Measurements from ENCODE around the gene DNASE1L1.

Gene DNASE1L1

DNA sequence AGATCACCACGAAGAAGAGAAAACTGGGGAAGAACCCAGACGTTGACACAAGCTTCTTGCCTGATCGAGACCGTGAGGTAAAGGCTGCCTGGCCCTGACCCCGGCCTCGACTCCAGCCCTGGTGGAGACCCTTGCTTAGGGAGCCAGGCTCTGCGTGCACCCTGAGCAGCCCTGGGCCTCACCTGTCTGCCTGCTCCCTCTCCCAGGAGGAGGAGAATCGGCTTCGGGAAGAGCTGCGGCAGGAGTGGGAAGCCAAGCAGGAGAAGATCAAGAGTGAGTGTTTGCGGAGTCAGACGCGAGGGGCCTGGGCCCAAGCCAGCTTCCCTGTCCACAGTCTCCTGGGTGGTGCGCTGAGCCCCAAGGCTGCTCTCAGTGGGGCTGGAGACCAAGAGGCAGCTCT, 39.4 kb upstream of the DNASE1L1 start:
- no peaks in the 10 kb centered on the region for H3K9me2 ChIP-seq (ENCODE audit: low read depth, low read length)
- H3K4me2 ChIP-seq (ENCODE audit: low read length): no peak overlapping the region
- TF ChIP-seq, protein P1, sequence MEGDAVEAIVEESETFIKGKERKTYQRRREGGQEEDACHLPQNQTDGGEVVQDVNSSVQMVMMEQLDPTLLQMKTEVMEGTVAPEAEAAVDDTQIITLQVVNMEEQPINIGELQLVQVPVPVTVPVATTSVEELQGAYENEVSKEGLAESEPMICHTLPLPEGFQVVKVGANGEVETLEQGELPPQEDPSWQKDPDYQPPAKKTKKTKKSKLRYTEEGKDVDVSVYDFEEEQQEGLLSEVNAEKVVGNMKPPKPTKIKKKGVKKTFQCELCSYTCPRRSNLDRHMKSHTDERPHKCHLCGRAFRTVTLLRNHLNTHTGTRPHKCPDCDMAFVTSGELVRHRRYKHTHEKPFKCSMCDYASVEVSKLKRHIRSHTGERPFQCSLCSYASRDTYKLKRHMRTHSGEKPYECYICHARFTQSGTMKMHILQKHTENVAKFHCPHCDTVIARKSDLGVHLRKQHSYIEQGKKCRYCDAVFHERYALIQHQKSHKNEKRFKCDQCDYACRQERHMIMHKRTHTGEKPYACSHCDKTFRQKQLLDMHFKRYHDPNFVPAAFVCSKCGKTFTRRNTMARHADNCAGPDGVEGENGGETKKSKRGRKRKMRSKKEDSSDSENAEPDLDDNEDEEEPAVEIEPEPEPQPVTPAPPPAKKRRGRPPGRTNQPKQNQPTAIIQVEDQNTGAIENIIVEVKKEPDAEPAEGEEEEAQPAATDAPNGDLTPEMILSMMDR (IDR thresholded peaks at IDR 0.05; ENCODE audit: low read length): no peak
- TF ChIP-seq EZH2 (IDR thresholded peaks at IDR 0.05; ENCODE audit: borderline replicate concordance, low read length): no peak
- H3F3A ChIP-seq (ENCODE audit: insufficient read depth, low read length): no peaks in the 10 kb centered on the region
- H3K27me3 ChIP-seq (ENCODE audit: insufficient read depth, low read length): no peaks in the 10 kb centered on the region
- no peak overlapping the region for H3K4me3 ChIP-seq (ENCODE audit: low read depth, low read length, poor library complexity, severe bottlenecking)
- no peaks in the 10 kb centered on the region for H4K20me1 ChIP-seq (ENCODE audit: insufficient read depth, low read length)
- no peak overlapping the region for H3K27ac ChIP-seq (ENCODE audit: low read depth, low read length, poor library complexity, severe bottlenecking)
- H3K36me3 ChIP-seq (ENCODE audit: insufficient read depth, low read length): peaks cover 5% of the 10 kb centered on the region
- no peak overlapping the region for H2AFZ ChIP-seq (ENCODE audit: low read length)
- peaks cover 16% of the 10 kb centered on the region for H3K4me1 ChIP-seq (ENCODE audit: insufficient read depth, low read length, severe bottlenecking)
- no peak overlapping the region for H3K9ac ChIP-seq (ENCODE audit: low read length)
- no peaks in the 10 kb centered on the region for H3K79me2 ChIP-seq (ENCODE audit: insufficient read depth, low read length)
- H3K9me3 ChIP-seq (ENCODE audit: low read length): no peaks in the 10 kb centered on the region

DNA sequence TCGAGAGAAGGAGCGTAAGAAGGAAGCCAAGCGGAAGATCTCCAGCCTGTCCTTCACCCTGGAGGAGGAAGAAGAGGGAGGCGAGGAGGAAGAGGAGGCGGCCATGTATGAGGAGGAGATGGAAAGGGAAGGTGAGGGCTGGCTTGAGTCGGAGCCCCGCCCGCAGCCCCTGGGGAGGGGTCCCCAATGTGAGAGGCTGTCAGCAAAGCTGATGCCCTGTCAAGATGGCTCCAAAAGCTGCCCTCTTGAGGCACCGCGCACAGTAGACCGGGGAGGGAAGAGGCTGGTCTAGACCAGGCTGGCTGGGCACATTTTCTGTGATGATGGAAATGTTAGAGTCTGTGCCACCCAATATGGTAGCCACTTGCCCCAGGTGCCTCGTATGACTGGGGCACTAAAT, 37.4 kb upstream of the DNASE1L1 start:
- H3K27me3 ChIP-seq (ENCODE audit: insufficient read depth, low read length): no peaks in the 10 kb centered on the region
- no peak overlapping the region for H3K4me2 ChIP-seq (ENCODE audit: low read length)
- H3F3A ChIP-seq (ENCODE audit: insufficient read depth, low read length): no peaks in the 10 kb centered on the region
- no peak overlapping the region for H2AFZ ChIP-seq (ENCODE audit: low read length)
- H3K79me2 ChIP-seq (ENCODE audit: insufficient read depth, low read length): no peaks in the 10 kb centered on the region
- peaks cover 20% of the 10 kb centered on the region for H3K4me1 ChIP-seq (ENCODE audit: insufficient read depth, low read length, severe bottlenecking)
- no peaks in the 10 kb centered on the region for H3K9me2 ChIP-seq (ENCODE audit: low read depth, low read length)
- no peaks in the 10 kb centered on the region for H3K9me3 ChIP-seq (ENCODE audit: low read length)
- TF ChIP-seq EZH2 (IDR thresholded peaks at IDR 0.05; ENCODE audit: borderline replicate concordance, low read length): no peak
- TF ChIP-seq, protein P1 (IDR thresholded peaks at IDR 0.05; ENCODE audit: low read length): no peak
- no peak overlapping the region for H3K4me3 ChIP-seq (ENCODE audit: low read depth, low read length, poor library complexity, severe bottlenecking)
- H3K27ac ChIP-seq (ENCODE audit: low read depth, low read length, poor library complexity, severe bottlenecking): no peak overlapping the region
- no peak overlapping the region for H3K9ac ChIP-seq (ENCODE audit: low read length)
- peaks cover 13% of the 10 kb centered on the region for H3K36me3 ChIP-seq (ENCODE audit: insufficient read depth, low read length)
- no peaks in the 10 kb centered on the region for H4K20me1 ChIP-seq (ENCODE audit: insufficient read depth, low read length)

DNA sequence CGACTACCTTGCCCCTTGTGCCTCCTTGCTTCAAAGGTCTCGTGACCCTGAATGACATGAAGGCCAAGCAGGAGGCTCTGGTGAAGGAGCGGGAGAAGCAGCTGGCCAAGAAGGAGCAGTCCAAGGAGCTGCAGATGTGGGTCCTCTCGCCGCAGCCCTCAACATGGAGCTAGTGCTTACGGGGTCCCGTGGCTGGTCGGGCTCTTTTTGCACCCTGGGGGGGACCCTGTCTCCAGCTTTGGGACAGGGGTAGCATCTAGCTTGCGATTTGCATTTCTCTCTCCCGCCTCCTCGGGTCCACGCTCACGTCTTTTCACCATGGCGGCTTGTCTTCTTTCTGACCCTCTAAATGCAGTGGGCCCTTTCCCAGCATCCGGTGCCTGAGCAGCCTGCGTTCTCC, 36.7 kb upstream of the DNASE1L1 start:
- TF ChIP-seq EZH2 (IDR thresholded peaks at IDR 0.05; ENCODE audit: borderline replicate concordance, low read length): no peak
- TF ChIP-seq, protein P1 (IDR thresholded peaks at IDR 0.05; ENCODE audit: low read length): no peak
- Histone ChIP-seq H3K9me2 (ENCODE audit: low read depth, low read length) (no peaks in the 10 kb centered on the region), H3K27ac (ENCODE audit: low read depth, low read length, poor library complexity, severe bottlenecking) (no peak overlapping the region), H3K9me3 (ENCODE audit: low read length) (no peaks in the 10 kb centered on the region), H3K79me2 (ENCODE audit: insufficient read depth, low read length) (no peaks in the 10 kb centered on the region), H3K4me3 (ENCODE audit: low read depth, low read length, poor library complexity, severe bottlenecking) (no peak overlapping the region), H3K27me3 (ENCODE audit: insufficient read depth, low read length) (no peaks in the 10 kb centered on the region), H3K4me2 (ENCODE audit: low read length) (no peak overlapping the region), H3F3A (ENCODE audit: insufficient read depth, low read length) (no peaks in the 10 kb centered on the region), H3K9ac (ENCODE audit: low read length) (no peak overlapping the region), H3K36me3 (ENCODE audit: insufficient read depth, low read length) (peaks cover 17% of the 10 kb centered on the region), H2AFZ (ENCODE audit: low read length) (no peak overlapping the region), H4K20me1 (ENCODE audit: insufficient read depth, low read length) (no peaks in the 10 kb centered on the region), H3K4me1 (ENCODE audit: insufficient read depth, low read length, severe bottlenecking) (peaks cover 20% of the 10 kb centered on the region)

All from OCI-LY1 (cell line).